GM18907 (cell line): ENCODE results near the gene ENAM.
"Not testable (repeated sequence)": the region's sequence is repeated elsewhere in the genome, so short reads cannot be mapped to it uniquely, and the experiment has no call there.

ENCODE experiments used
- ATAC-seq: cut with Tn5 transposase; IDR thresholded peaks from one replicate; pipeline ENCODE4 v1.9.1; 2021; ENCODE audit warnings: mild to moderate bottlenecking, moderate library complexity; ENCODE audit not compliant: unreplicated experiment

Gene ENAM

GRCh38 chr4:70627620-70628019 lies 924 bp upstream of the ENAM start:
- ATAC-seq = no peak

- ATAC-seq = no peak
Observed at GRCh38 chr4:70629469-70630090, 1.0 kb downstream of the ENAM start.

GRCh38 chr4:70630162-70630561 lies 1.6 kb downstream of the ENAM start:
- ATAC-seq = no peak

GRCh38 chr4:70632028-70632427 lies 3.5 kb downstream of the ENAM start:
- ATAC-seq = no peak

- no peak for ATAC-seq
Observed at GRCh38 chr4:70634482-70634881, 5.9 kb downstream of the ENAM start.

GRCh38 chr4:70637239-70637913 lies 8.8 kb downstream of the ENAM start:
- peak; percentile 85 for ATAC-seq

- ATAC-seq = no peak
Observed at GRCh38 chr4:70640192-70640591, 11.6 kb downstream of the ENAM start.

- not testable (repeated sequence) for ATAC-seq
Observed at GRCh38 chr4:70650741-70651140, 22.2 kb downstream of the ENAM start.

GRCh38 chr4:70651864-70652506 lies 23.4 kb downstream of the ENAM start:
- peak; percentile 60 for ATAC-seq

- ATAC-seq = no peak
Observed at GRCh38 chr4:70654605-70655011, 26.1 kb downstream of the ENAM start.

- ATAC-seq = no peak
Observed at GRCh38 chr4:70657326-70657725, 28.8 kb downstream of the ENAM start.

- no peak for ATAC-seq
Observed at GRCh38 chr4:70658418-70658817, 29.9 kb downstream of the ENAM start.

- ATAC-seq = no peak
Observed at GRCh38 chr4:70660106-70660505, 31.6 kb downstream of the ENAM start.

- peak; percentile 82 for ATAC-seq
Observed at GRCh38 chr4:70661309-70661922, 32.9 kb downstream of the ENAM start.

GRCh38 chr4:70666369-70666768 lies 37.8 kb downstream of the ENAM start, which contains the start of gene JCHAIN:
Gene JCHAIN, minus strand, starts transcription at chr4:70666508. Its CDS starts 18 bp downstream, at chr4:70666490.
- ATAC-seq = no peak

GRCh38 chr4:70667740-70668535 lies 39.4 kb downstream of the ENAM start:
- ATAC-seq = peak; percentile 56

- ATAC-seq = no peak
Observed at GRCh38 chr4:70670332-70671014, 41.9 kb downstream of the ENAM start.

- no peak for ATAC-seq
Observed at GRCh38 chr4:70671091-70671490, 42.5 kb downstream of the ENAM start.

- ATAC-seq = no peak
Observed at GRCh38 chr4:70674191-70674590, 45.6 kb downstream of the ENAM start.

- no peak for ATAC-seq
Observed at GRCh38 chr4:70674731-70675130, 46.2 kb downstream of the ENAM start.
